ENCODE measurements around the gene NUDT14.

GRCh38 chr14:105178069-105178867 lies 2.8 kb downstream of the NUDT14 start:
- no peak for TF ChIP-seq CTCF (IDR thresholded peaks at IDR 0.05)
- no peak for TF ChIP-seq POLR2A (IDR thresholded peaks at IDR 0.05)
- TF ChIP-seq POLR2AphosphoS5 (IDR thresholded peaks at IDR 0.05), result no peak
